HG03159 (cell line): ENCODE measurements around the gene NDUFA3.
"Not testable (repeated sequence)": the region's sequence is repeated elsewhere in the genome, so short reads cannot be mapped to it uniquely, and the experiment has no call there.

ENCODE experiments used
- ATAC-seq: cut with Tn5 transposase; IDR thresholded peaks from one replicate; pipeline ENCODE4 v1.9.1; 2021; ENCODE audit warnings: mild to moderate bottlenecking, moderate library complexity; ENCODE audit not compliant: unreplicated experiment

NDUFA3 gene

DNA sequence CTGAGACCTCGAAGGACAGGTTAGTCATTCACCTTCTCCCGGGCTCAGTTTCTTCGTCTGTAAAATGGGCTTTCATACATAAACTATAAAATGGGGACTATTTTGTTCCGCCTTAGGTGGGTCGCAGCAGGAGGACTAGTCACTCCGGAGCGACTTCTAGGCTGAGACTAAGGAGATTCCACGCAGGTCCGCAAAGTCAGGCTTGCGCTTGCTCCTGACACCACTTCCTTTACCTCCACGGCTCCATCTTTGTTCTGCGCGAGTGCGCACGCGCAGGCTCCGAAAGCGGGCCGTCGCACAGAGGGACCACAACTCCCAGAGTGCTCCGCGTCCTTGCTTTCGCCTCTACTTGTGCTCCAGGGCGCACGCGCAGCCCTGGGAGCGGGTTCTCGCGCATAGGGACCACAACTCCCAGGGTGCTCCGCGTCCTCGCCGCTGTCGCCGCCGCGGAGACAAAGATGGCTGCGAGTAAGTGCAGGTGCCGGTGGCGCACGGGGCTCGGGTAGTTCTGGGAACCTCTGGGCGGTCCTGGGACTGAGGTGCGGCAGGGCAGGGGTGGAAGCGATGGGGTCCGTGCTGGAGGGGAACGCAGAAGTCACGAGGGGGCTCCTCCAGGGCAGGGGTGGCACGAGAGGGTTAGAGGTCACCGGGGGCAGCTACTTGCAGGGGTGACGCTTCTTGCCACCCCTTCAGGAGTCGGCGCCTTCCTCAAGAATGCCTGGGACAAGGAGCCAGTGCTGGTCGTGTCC, at the start of gene NDUFA3:
Gene NDUFA3, plus strand, starts transcription at position 435 of the 749 bp plus-strand sequence. Its CDS starts 24 bp downstream, at position 459.
- peak; percentile 96 for ATAC-seq

DNA sequence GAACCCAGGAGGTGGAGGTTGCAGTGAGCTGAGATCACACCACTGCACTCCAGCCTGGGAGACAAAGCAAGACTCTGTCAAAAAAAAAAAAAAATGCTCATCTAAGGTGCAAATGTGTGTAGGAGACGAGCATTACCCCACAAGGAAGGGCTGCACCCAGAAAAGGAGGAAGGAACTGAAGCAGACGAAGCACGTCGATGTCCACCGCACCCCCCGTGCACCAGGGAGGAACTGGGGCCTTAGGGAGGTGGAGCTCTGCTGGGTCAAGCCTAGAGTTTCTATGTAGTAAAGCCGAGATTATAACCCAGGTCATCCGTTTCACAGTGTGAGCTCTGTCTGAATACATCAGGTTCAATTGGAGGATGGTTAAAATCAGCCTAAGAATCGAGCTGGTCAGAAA, 40.0 kb upstream of the NDUFA3 start:
- no peak for ATAC-seq

DNA sequence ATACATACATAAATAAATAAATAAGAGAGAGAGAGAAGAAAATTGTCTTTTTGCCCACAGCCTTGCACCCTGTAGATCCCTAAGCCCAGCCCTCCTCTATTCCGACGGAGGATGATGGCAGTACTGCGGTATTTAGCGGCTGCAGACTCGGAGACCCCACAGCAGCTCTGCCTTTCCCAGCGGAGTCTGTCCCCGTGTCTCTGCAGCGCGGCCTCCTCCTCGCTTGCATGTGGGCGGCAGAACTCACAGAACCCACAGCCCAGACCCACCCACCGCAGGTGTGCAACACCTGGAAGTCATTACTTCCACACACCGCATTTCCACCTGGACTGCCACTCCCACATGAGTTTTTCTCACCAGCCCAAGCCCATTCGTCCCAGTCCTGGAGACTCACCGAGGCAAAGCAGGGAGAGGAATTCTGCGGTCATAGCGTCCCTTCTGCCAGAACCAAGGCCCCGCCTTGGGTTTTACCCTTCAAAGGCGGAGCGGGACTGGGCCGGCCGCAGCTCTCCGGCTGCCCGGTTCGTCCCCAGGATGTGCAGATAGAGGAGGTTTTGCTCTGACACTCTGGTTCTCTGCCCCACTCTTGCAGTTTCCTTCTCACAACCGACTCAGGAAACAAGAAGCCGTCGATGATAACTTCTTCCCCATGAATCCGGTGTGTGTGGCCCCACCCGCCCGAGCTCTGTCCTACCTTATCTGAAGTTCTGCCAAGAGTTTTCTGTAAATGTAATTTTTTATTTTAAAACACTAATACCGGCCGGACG, 39.1 kb upstream of the NDUFA3 start, which contains the start of gene VSTM1:
Gene VSTM1, minus strand, starts transcription at position 548 of the 767 bp plus-strand sequence. Its CDS starts 120 bp downstream, at position 428.
- ATAC-seq: no peak

DNA sequence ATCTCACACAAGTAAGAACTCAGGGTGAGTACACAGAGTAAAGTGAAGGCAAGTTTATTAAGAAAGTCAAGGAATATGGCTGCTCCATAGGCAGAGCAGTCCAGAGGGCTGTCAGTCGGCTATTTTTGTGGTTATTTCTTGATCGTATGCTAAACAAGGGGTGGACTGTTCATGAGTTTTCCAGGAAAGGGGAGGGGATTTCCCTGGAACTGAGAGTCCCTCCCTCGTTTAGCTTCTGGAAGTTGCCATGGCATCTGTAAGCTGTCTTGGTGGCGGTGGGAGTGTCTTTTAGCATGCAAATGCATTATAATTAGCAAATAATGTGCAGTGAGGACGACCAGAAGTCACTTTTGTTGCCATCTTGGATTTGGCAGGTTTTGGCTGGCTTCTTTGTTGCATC, 33.2 kb upstream of the NDUFA3 start:
- no peak for ATAC-seq

DNA sequence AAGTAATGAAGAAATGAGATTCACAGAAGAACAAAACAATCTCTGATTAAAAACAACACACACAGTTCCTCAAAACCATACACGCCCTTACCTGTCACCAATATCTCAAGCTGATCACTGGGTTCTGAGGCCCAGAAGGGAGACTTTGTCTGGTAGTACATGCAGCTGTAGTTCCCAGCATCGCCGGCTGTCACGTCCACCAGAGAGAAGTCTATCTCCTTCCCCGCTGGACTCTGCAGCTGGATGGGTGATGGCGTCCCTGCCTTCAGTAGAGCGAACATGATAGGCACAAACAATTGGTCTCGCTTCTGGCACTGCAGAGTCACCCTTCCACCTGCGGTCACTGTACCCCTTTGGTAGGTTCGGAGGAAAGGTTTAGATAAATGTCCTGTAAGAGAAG, 28.8 kb upstream of the NDUFA3 start:
- no peak for ATAC-seq

DNA sequence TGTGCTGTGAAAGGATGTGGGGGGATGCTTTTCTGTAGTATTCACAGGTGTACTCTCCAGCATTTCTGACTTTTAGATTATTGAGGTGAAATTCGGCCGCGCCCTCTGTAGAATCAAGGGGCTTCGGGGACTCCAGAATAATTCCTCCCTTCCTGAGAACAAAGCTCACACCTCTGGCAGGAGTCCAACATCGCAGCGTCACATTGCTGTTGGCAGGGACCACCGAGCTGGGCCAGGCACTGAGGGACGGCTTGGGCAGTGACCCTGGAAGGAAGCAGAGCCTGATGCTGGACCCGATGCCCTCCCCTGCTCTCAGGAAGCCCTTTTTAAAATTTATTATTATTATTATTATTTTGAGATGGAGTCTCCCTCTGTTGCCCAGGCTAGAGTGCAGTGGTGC, 27.8 kb upstream of the NDUFA3 start:
- ATAC-seq: no peak

DNA sequence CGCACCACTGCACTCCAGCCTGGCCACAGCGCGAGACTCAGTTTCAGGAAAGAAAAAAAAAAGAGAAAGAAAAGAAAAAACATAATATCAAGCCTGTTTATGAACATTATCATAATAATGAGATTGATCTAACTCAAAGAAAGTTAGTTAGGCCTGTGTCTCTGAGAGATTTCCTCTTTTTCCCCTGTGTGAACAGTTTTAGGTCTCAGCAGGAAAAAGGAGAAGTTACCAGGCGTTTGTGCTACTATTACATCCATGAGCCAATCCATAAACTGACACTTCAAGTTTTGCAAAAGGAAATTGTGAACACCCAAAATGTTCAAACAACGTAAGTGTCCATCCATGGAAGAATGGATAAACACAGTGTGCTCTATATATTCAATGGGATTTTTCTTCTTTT, 25.3 kb upstream of the NDUFA3 start:
- ATAC-seq: no peak

DNA sequence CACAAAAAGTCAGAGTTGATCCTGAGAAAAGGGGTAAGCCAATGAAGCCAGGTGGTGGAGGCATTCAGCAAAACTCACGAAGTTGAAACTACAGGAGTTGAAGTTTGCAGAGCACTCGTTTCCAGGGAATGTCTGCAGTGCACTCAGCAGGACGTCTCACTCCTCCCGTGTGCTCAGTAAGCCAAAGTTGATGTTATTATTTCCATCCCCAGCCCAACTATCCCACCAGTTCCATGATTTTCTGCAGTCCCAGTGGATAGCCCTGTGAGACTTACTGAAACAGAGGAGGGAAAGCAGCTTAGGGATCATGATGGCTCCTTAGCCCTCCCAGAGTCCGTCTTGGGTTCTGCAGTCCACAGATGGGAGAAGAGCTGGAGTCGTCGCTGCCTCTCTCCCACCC, 21.6 kb upstream of the NDUFA3 start, which contains the start of gene TARM1:
Gene TARM1, minus strand, starts transcription at position 334 of the 400 bp plus-strand sequence. Its CDS starts 25 bp downstream, at position 309.
- no peak for ATAC-seq

DNA sequence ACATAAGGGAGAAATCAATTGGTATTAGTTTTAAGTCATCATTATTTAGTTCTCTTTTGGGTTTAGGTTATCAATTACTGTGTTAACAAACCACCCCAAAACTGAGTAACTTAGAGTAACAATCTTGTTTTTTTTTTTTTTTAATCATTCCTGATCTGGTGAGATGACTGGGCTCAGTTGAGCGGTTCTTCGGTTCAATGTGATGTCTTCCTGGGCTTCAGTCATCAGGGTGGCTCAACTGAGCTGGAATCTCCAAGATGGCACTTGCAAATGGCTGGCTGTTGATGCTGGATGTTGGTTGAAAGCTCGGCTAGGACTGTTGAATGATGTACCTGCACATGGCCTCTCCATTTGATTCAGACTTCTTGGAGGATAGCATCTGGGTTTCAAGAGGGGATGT, 18.2 kb upstream of the NDUFA3 start:
- ATAC-seq: no peak

DNA sequence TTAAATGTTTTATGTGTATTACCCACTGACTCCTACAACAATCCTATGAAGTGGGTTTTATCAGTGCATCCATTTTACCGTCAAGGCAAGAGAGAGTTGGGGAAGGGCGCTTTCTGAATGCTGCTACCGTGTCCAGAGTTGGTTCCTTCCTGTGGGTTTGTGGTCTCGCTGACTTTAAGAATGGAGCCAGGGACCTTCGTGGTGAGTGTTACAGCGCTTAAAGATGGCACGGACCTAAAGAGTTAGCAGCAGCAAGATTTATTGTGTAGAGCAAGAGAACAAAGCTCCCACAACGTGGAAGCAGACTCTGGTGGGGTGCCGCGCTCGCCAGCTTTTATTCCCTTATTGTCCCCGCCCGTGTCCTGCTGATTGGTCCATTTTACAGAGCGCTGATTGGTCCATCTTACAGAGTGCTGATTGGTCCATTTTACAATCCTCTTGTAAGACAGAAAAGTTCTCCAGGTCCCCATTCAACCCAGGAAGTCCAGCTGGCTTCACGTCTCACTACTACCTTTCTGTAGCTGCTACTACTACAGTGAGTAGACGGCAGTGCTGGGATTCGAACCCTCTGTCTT, 8.1 kb upstream of the NDUFA3 start:
- no peak for ATAC-seq

DNA sequence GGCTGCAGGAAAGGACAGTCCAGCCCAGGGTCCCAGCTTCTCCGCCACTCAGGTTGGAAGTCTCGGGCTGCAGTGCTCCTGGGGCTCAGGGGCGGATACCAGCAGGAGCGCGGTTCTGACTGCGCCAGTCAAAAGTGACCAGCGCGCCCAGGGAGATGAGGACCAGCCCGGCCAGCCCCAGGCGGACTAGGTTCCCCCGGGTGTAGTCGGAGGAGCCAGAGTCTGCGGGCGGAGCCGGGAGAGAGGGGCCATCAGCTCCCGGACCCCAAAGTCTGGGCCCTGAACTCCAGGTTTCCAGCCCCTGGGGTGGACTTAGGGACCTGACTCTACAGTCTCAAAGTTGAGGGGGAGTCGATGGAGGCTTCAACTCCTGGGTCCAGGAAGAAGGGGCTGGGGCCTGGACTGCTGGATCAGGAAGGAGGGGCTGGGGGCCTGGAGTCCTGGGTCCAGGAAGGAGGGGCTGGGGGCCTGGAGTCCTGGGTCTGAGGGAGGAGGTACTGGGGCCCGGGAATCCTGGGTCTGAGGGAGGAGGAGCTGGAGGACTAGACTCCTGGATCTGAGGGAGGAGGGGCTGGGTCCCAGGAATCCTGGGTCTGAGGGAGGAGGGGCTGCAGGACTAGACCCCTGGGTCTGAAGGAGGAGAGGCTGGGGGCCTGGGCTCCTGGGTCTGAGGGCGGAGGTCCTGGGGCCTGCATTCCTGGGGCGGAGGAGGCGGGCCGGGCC, 7.4 kb upstream of the NDUFA3 start:
- no peak for ATAC-seq

DNA sequence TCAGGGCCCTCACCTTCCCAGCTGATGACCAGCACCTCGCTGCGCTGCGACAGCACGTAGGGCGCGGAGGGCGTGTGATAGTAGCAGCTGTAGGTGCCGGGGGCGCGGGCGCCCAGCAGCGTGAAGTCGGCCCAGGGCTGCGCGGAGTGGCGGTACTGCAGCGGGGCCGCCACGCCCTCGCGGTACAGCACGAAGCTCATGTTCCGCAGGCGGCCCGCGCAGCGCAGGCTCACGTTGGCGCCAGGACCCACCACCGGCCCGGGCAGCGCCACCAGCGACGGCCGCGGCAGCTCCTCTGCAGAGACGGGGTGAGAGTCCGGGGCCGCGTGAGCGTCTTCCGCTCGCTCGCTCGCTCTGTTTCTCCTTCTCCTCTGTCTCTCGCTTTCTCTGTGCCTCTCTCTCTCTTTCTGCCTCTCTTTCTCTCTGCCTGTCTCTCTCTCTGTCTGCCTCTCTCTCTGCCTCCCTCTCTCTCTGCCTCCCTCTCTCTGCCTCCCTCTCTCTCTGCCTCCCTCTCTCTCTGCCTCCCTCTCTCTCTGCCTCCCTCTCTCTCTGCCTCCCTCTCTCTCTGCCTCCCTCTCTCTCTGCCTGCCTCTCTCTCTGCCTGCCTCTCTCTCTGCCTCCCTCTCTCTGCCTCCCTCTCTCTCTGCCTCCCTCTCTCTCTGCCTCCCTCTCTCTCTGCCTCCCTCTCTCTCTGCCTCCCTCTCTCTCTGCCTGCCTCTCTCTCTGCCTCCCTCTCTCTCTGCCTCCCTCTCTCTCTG, 6.6 kb upstream of the NDUFA3 start:
- ATAC-seq: not testable (repeated sequence)

DNA sequence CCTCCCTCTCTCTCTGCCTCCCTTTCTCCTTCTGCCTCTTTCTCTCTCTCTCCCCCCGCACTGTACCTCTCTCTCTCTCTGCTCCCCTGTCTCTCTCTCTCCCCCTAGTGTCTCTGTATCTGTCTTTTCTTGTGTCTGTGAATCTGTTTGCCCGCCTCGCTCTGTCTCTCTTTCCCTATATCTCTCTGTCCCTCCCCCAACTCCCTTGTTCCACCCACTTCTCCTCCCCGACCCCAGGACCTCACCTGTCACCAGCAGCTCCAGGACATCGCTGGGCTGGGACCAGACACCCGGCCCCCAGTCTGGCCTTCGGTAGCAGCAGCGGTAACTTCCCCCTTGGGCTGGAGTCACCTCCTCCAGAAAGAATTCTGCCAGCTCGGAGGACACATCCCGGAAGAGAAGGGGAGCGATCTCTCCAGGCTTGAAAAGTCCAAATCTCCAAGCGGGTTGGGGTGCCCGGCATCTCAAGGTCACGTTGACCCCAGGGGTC, 6.0 kb upstream of the NDUFA3 start:
- no peak for ATAC-seq

DNA sequence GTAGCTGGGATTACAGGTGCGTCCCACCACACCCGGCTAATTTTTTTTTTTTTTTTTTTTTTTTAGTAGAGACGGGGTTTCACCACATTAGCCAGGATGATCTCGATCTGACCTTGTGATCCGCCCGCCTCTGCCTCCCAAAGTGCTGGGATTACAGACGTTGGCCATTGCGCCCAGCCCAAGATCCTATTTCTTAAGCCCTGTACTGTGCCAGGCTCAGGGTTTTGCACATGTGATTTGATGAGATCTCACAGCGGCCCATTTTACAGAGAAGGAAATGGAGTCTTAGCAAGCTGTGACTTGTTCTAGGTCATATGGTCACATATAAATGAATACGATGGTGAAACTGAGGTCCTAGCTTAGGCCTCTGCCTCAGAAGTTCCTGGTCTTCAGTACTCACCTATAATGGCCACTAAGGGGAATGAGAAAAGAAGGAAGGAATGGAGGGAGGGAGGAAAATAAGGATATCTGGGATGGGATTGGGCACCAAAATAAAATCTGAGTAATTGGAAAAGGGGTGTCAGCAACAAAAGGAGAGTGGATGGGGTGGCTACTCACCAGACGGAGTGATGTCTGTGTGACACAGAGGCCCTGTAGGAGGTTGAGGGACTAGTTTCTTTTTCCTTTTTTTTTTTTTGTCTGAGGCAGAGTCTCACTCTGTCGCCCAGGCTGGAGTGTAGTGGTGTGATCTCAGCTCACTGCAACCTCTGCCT, 3.3 kb upstream of the NDUFA3 start:
- ATAC-seq: no peak

DNA sequence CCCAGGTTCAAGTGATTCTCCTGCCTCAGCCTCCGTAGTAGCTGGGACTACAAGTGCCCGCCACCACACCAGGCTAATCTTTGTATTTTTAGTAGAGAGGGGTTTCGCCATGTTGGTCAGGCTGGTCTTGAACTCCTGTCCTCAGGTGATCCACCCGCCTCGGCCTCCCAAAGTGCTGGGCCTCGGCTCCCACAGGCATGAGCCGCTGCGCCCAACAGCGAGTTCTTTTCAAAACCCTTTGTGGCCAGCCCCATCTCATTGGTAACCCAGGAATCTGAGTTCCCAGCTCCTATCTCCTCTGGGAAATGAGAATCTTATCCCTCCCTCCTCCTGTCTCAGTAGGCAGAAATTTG, 2.8 kb upstream of the NDUFA3 start:
- ATAC-seq: not testable (repeated sequence)

DNA sequence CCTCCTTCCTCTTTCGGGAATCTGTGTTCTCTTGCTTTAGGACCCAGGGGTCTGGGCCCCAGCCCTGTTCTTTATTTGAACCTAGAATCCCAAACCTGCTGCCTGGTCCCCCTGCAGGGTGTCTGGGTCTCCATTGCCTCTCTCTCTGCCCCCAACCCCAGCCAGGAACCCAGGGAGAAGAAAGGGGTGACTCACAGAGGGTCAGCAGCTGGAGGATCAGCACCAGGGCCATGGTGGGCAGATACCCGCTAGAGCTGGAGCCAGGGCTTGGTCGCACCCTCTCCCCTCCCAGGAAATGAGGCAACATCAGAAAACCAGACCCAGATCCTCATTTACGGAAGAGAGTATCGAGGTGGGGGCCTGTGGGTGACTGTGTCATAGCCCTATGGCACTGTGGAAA, 2.1 kb upstream of the NDUFA3 start, which contains the start of gene OSCAR:
Gene OSCAR, minus strand, starts transcription at position 243 of the 400 bp plus-strand sequence. Its CDS starts 11 bp downstream, at position 232.
- ATAC-seq: no peak

DNA sequence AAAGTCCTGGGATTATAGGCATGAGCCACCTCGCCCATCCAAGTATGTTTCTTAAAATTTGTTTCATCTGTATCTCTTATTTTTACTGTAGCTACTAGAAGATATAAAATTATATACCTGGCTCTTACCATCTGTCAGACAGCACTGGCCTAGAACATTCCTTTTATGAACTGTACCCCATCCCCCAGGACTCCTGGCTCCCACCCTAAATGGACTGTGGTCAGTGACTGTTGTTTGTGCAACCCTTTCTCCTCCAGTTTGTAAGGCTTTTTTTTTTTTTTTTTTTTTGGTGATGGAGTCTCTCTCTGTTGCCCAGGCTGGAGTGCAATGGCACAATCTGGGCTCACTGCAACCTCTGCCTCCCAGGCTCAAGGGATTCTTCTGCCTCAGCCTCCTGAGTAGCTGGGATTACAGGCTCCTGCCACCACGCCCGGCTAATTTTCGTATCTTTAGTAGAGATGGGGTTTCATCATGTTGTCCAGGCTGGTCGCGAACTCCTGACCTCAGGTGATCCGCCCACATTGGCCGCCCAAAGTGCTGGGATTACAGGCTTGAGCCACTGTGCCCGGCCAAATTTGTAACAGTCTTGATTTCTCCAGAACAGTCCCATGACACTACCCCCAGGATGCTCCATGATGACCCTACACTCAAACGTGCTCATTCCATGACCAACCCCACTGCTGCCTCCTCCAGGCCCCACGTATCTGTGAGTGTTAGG, 2.5 kb downstream of the NDUFA3 start:
- no peak for ATAC-seq

DNA sequence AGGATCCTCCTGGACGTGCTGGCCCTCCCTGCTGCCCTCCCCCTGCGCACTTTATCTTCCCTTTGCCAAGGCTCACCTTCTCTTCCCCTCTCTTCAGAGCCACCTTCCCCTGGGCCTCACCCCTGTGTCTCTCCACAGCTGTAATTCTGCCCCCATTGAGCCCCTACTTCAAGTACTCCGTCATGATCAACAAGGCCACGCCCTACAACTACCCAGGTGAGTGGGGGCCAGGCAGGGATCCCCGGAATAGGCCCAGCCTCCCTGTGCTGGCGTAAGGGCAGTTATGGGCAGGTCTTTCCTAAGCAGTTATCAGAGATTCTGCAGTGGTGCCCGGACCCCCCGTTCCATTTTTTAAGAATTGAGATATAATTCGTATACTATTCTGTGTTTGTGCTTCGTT, 3.1 kb downstream of the NDUFA3 start:
- ATAC-seq: no peak

DNA sequence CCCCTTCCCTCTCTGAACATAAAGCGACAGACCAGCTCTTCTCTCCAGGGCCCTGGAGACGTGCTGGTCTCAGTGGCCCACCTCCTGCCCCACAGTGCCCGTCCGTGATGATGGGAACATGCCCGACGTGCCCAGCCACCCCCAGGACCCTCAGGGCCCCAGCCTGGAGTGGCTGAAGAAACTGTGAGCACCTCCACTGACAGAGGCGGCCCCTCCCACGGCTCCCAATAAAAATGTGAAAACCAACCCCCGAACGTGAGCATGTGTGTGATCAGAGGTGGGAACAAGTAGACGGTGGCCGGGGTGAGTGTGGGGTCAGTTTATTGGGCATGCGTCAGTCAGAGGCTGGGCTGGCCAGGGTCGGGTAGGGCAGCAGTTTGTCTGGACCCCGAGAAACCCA, 4.1 kb downstream of the NDUFA3 start:
- no peak for ATAC-seq
